ENCODE data around the gene GUCY2C.
A peak's percentile ranks its signal among the peaks of the same experiment; 100 is the strongest.
"Not testable (repeated sequence)": the region's sequence is repeated elsewhere in the genome, so short reads cannot be mapped to it uniquely, and the experiment has no call there.

The GUCY2C gene

GRCh38 chr12:14696265-14696741 is at the start of gene GUCY2C:
Gene GUCY2C (minus strand): TSS chr12:14696599. CDS start chr12:14696448, 151 bp downstream.
- DNase-seq: no peak

- DNase-seq: no peak
Measured at GRCh38 chr12:14743061-14743460, 46.7 kb upstream of the GUCY2C start.

GRCh38 chr12:14741942-14742341 is 45.5 kb upstream of the GUCY2C start:
- no peak for DNase-seq

GRCh38 chr12:14741153-14741552 is 44.8 kb upstream of the GUCY2C start:
- DNase-seq: no peak

GRCh38 chr12:14736441-14736840 is 40.0 kb upstream of the GUCY2C start:
- DNase-seq: not testable (repeated sequence)

- no peak for DNase-seq
Measured at GRCh38 chr12:14731821-14732220, 35.4 kb upstream of the GUCY2C start.

- no peak for DNase-seq
Measured at GRCh38 chr12:14729586-14729985, 33.2 kb upstream of the GUCY2C start.

GRCh38 chr12:14723763-14724162 is 27.4 kb upstream of the GUCY2C start:
- no peak for DNase-seq

GRCh38 chr12:14716848-14717444 is 20.5 kb upstream of the GUCY2C start:
- no peak for DNase-seq

- DNase-seq: peak; percentile 47
Measured at GRCh38 chr12:14714437-14714836, 18.0 kb upstream of the GUCY2C start.

GRCh38 chr12:14710632-14711320 is 14.4 kb upstream of the GUCY2C start:
- DNase-seq: no peak

- no peak for DNase-seq
Measured at GRCh38 chr12:14701809-14702568, 5.6 kb upstream of the GUCY2C start.

- DNase-seq: no peak
Measured at GRCh38 chr12:14700935-14701334, 4.5 kb upstream of the GUCY2C start.

GRCh38 chr12:14699923-14700322 is 3.5 kb upstream of the GUCY2C start:
- DNase-seq: no peak

- no peak for DNase-seq
Measured at GRCh38 chr12:14698555-14698954, 2.2 kb upstream of the GUCY2C start.

GRCh38 chr12:14695715-14696141 is 671 bp downstream of the GUCY2C start:
- no peak for DNase-seq

- DNase-seq: no peak
Measured at GRCh38 chr12:14694970-14695369, 1.4 kb downstream of the GUCY2C start.

GRCh38 chr12:14694145-14694714 is 2.2 kb downstream of the GUCY2C start:
- no peak for DNase-seq

GRCh38 chr12:14693116-14693515 is 3.3 kb downstream of the GUCY2C start:
- DNase-seq: no peak

GRCh38 chr12:14691560-14691959 is 4.8 kb downstream of the GUCY2C start:
- peak; percentile 14 for DNase-seq

GRCh38 chr12:14689996-14690395 is 6.4 kb downstream of the GUCY2C start:
- DNase-seq: no peak

GRCh38 chr12:14689144-14689543 is 7.3 kb downstream of the GUCY2C start:
- DNase-seq: no peak

GRCh38 chr12:14682231-14682630 is 14.2 kb downstream of the GUCY2C start:
- not testable (repeated sequence) for DNase-seq

All from NCI-H2171 (cell line).